RWPE2 (cell line): Measurements from ENCODE around the gene CLDN6.

Experiments used
- ATAC-seq: fragments of 200-7000 bp; cut with Tn5 transposase; 3 replicates; pipeline ENCODE4 v1.9.1; 2021; ENCODE audit warnings: low read depth
- DNase-seq: peaks from one replicate; pipeline ENCODE4 v3.0.0-alpha.2; 2020; ENCODE audit warnings: low spot score
- H3K27ac ChIP-seq: fragments of 450-650 bp; 2 replicates; pipeline ENCODE4 v1.5.1; 2017; ENCODE audit warnings: mild to moderate bottlenecking; ENCODE audit not compliant: poor library complexity, severe bottlenecking
- H3K27me3 ChIP-seq: fragments of 250-450 bp; sonication (Bioruptor Pico); 2 replicates; pipeline ENCODE4 v1.5.1; 2021; ENCODE audit warnings: mild to moderate bottlenecking, moderate library complexity; ENCODE audit not compliant: insufficient read depth, poor library complexity, severe bottlenecking
- H3K36me3 ChIP-seq: fragments of 250-450 bp; sonication (Bioruptor Pico); 2 replicates; pipeline ENCODE4 v1.5.1; 2020; ENCODE audit warnings: low read depth, mild to moderate bottlenecking, moderate library complexity
- H3K4me1 ChIP-seq: fragments of 250-450 bp; sonication (Bioruptor Pico); 2 replicates; pipeline ENCODE4 v1.5.1; 2021; ENCODE audit warnings: mild to moderate bottlenecking, moderate library complexity; ENCODE audit not compliant: insufficient read depth, poor library complexity, severe bottlenecking
- H3K4me3 ChIP-seq: fragments of 250-450 bp; sonication (Bioruptor Pico); 2 replicates; pipeline ENCODE4 v1.5.1; 2021; ENCODE audit warnings: mild to moderate bottlenecking, moderate library complexity; ENCODE audit not compliant: severe bottlenecking
- H3K9me3 ChIP-seq: fragments of 250-450 bp; sonication (Bioruptor Pico); 2 replicates; pipeline ENCODE4 v1.5.1; 2021; ENCODE audit warnings: mild to moderate bottlenecking, moderate library complexity; ENCODE audit not compliant: severe bottlenecking
- TF ChIP-seq, protein P1 (sequence below): fragments of 450-650 bp; IDR thresholded peaks from one replicate; pipeline ENCODE4 v1.5.1; 2017; ENCODE audit warnings: mild to moderate bottlenecking, moderate library complexity; ENCODE audit not compliant: poor library complexity, severe bottlenecking

CLDN6 gene

GRCh38 chr16:3045758-3046640 is 28.0 kb upstream of the CLDN6 start, which contains the start of gene MMP25:
Gene MMP25 (plus strand): TSS chr16:3046561. CDS start chr16:3046918, 357 bp downstream.
- ATAC-seq = peak; percentile 50
- H3K36me3 ChIP-seq = no peaks in the 10 kb centered on the region
- TF ChIP-seq, protein P1, sequence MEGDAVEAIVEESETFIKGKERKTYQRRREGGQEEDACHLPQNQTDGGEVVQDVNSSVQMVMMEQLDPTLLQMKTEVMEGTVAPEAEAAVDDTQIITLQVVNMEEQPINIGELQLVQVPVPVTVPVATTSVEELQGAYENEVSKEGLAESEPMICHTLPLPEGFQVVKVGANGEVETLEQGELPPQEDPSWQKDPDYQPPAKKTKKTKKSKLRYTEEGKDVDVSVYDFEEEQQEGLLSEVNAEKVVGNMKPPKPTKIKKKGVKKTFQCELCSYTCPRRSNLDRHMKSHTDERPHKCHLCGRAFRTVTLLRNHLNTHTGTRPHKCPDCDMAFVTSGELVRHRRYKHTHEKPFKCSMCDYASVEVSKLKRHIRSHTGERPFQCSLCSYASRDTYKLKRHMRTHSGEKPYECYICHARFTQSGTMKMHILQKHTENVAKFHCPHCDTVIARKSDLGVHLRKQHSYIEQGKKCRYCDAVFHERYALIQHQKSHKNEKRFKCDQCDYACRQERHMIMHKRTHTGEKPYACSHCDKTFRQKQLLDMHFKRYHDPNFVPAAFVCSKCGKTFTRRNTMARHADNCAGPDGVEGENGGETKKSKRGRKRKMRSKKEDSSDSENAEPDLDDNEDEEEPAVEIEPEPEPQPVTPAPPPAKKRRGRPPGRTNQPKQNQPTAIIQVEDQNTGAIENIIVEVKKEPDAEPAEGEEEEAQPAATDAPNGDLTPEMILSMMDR = no peak
- peak within 1 kb of the TSS; percentile 34 for H3K4me3 ChIP-seq
- peaks cover 38% of the 10 kb centered on the region for H3K27me3 ChIP-seq
- no peaks in the 10 kb centered on the region for H3K4me1 ChIP-seq
- no peaks in the 10 kb centered on the region for H3K9me3 ChIP-seq
- H3K27ac ChIP-seq = no peak within 1 kb of the TSS
- no peak for DNase-seq

DNA sequence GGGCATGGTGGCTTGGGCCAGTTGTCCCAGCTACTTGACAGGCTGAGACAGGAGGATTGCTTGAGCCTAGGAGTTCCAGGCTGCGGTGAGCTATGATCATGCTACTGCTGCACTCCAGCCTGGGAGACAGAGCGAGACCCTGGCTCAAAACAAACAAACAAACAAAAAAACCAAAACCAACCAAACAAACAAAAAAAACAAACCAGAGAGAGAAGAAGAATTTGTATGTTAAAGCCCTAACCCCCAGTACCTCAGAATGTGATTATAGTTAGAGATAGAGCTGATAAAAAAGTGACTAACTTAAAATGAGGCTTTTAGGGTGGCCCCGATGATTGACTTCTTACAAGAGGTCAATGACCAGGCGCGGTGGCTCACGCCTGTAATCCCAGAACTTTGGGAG is 26.7 kb upstream of the CLDN6 start:
- no peak overlapping the region for H3K27ac ChIP-seq
- no peak for ATAC-seq

GRCh38 chr16:3042376-3042775 is 24.4 kb upstream of the CLDN6 start:
- Histone ChIP-seq H3K4me3 (no peak overlapping the region), H3K4me1 (no peaks in the 10 kb centered on the region), H3K9me3 (no peaks in the 10 kb centered on the region), H3K27me3 (peaks cover 31% of the 10 kb centered on the region), H3K36me3 (no peaks in the 10 kb centered on the region), H3K27ac (no peak overlapping the region)
- ATAC-seq (no peak), DNase-seq (no peak)
- TF ChIP-seq, protein P1 = no peak

More for the DNA sequence above, 26.7 kb upstream of the CLDN6 start:
- TF ChIP-seq, protein P1 = no peak
- Histone ChIP-seq H3K4me3 (no peak overlapping the region), H3K27me3 (peaks cover 33% of the 10 kb centered on the region), H3K36me3 (no peaks in the 10 kb centered on the region), H3K9me3 (no peaks in the 10 kb centered on the region), H3K4me1 (no peaks in the 10 kb centered on the region)
- DNase-seq = no peak

- no peak overlapping the region for H3K27ac ChIP-seq
- ATAC-seq = no peak
- H3K4me1 ChIP-seq = no peaks in the 10 kb centered on the region
- H3K27me3 ChIP-seq = peaks cover 27% of the 10 kb centered on the region
- H3K9me3 ChIP-seq = no peaks in the 10 kb centered on the region
- H3K4me3 ChIP-seq = no peak overlapping the region
- H3K36me3 ChIP-seq = no peaks in the 10 kb centered on the region
- TF ChIP-seq, protein P1 = no peak
- DNase-seq = no peak
Observed at GRCh38 chr16:3038896-3039295, 20.9 kb upstream of the CLDN6 start.

DNA sequence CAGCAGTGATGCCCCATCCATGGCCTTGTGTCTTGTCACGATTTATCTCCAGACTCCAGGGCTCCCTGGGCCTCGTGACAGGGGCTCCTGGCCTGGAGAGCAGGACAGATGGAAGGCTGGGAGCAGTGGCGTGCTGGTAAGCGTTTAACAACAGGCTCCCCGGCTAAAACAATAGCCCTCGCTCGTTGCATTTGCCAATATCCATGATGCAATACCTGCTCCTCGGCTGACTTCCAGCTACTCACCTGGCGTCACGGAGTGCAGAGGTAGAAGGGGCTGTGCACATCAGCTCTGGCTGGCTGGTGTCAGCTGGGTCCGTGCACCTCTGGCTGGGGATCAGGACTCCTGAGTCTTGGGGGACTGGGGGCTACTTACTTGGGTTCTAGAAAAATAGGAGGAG is 20.3 kb upstream of the CLDN6 start:
- H3K27me3 ChIP-seq = peaks cover 29% of the 10 kb centered on the region
- no peak for DNase-seq
- no peaks in the 10 kb centered on the region for H3K36me3 ChIP-seq
- TF ChIP-seq, protein P1 = no peak
- H3K4me3 ChIP-seq = no peak overlapping the region
- H3K27ac ChIP-seq = no peak overlapping the region
- peak; percentile 66 for ATAC-seq
- no peaks in the 10 kb centered on the region for H3K9me3 ChIP-seq
- H3K4me1 ChIP-seq = no peaks in the 10 kb centered on the region
